Measurements from ENCODE around the gene EDAR.

GRCh38 chr2:108858894-108859293 is 130.1 kb downstream of the EDAR start:
- no peak for TF ChIP-seq EZH2 (IDR thresholded peaks at IDR 0.05; ENCODE audit: insufficient read depth, low read length)
- TF ChIP-seq CTCF (IDR thresholded peaks at IDR 0.05; ENCODE audit: insufficient read depth, low read depth, low read length): no peak

Measured in astrocyte (in vitro differentiated cells and primary cell).